Activated gamma-delta T cell treated with Interleukin-2 at 50 U/mL for 16 hours (primary cell): Measurements from ENCODE around the gene DGCR2.

Experiments
- DNase-seq: peaks from one replicate; pipeline ENCODE4 v3.0.0-alpha.2; 2020

The DGCR2 gene

GRCh38 chr22:19146215-19146968 is 24.2 kb upstream of the DGCR2 start:
- DNase-seq = no peak

- peak; percentile 16 for DNase-seq
Observed at GRCh38 chr22:19143967-19144400, 21.8 kb upstream of the DGCR2 start.

GRCh38 chr22:19143212-19143611 is 21.0 kb upstream of the DGCR2 start:
- DNase-seq = no peak

- no peak for DNase-seq
Observed at GRCh38 chr22:19142394-19142793, 20.2 kb upstream of the DGCR2 start.

- DNase-seq = no peak
Observed at GRCh38 chr22:19139974-19140373, 17.8 kb upstream of the DGCR2 start.

- DNase-seq = no peak
Observed at GRCh38 chr22:19139001-19139356, 16.8 kb upstream of the DGCR2 start.

GRCh38 chr22:19138217-19139000 is 16.2 kb upstream of the DGCR2 start:
- DNase-seq = no peak

- no peak for DNase-seq
Observed at GRCh38 chr22:19137384-19138216, 15.4 kb upstream of the DGCR2 start.

- no peak for DNase-seq
Observed at GRCh38 chr22:19136915-19137314, 14.7 kb upstream of the DGCR2 start.

- no peak for DNase-seq
Observed at GRCh38 chr22:19134874-19135273, 12.7 kb upstream of the DGCR2 start.

GRCh38 chr22:19134176-19134831 is 12.1 kb upstream of the DGCR2 start:
- no peak for DNase-seq

GRCh38 chr22:19133561-19133960 is 11.3 kb upstream of the DGCR2 start:
- DNase-seq = no peak

- no peak for DNase-seq
Observed at GRCh38 chr22:19132693-19133400, 10.6 kb upstream of the DGCR2 start.

- DNase-seq = no peak
Observed at GRCh38 chr22:19132153-19132552, 9.9 kb upstream of the DGCR2 start.

GRCh38 chr22:19131685-19132015 is 9.4 kb upstream of the DGCR2 start:
- DNase-seq = no peak

GRCh38 chr22:19130959-19131684 is 8.9 kb upstream of the DGCR2 start, which contains the start of gene TSSK2:
Gene TSSK2, plus strand, starts transcription at chr22:19131308. Its CDS starts 92 bp downstream, at chr22:19131400.
- DNase-seq = no peak

- no peak for DNase-seq
Observed at GRCh38 chr22:19129871-19130270, 7.7 kb upstream of the DGCR2 start.

- no peak for DNase-seq
Observed at GRCh38 chr22:19128946-19129727, 6.9 kb upstream of the DGCR2 start.

- DNase-seq = no peak
Observed at GRCh38 chr22:19128009-19128401, 5.8 kb upstream of the DGCR2 start.

GRCh38 chr22:19127329-19128008 is 5.3 kb upstream of the DGCR2 start:
- DNase-seq = no peak
